Erythroblast (primary cell): ENCODE results near the gene TNFRSF21.

Experiments used
- GATA1 ChIP-seq: IDR thresholded peaks from 2 replicates; pipeline ENCODE4 v1.6.1; 2011; ENCODE audit warnings: low read depth, mild to moderate bottlenecking, control low read depth, low read length, moderate library complexity
- POLR2A ChIP-seq: IDR thresholded peaks from 2 replicates; pipeline ENCODE4 v1.6.1; 2011; ENCODE audit warnings: mild to moderate bottlenecking, low read length

GRCh38 chr6:47261191-47261590 is 48.5 kb downstream of the TNFRSF21 start:
- no peak for TF ChIP-seq POLR2A
- TF ChIP-seq GATA1 = no peak
